ENCODE results near the gene MICB. TPM values are rescaled to one million over a fixed set of nuclear protein-coding genes. Genes with fewer than 3 reads are reported as not detected.
A peak's percentile ranks its signal among the peaks of the same experiment; 100 is the strongest.

Gene MICB
- total RNA-seq, 2 donors from 2014 or later = 34.9 to 37.4 TPM

- Mint-ChIP-seq H3K4me1 (ENCODE audit: low read depth in 2 of 2) (peaks cover 83 to 90% of the 10 kb centered on the region in 2 donors), H3K4me3 (peak overlapping the region; percentile 56), H3K27ac (peak overlapping the region; percentile 99), H3K27me3 (no peaks in the 10 kb centered on the region), H3K9me3 (no peaks in the 10 kb centered on the region), H3K36me3 (peaks cover 23% of the 10 kb centered on the region)
- ATAC-seq = no peak
- DNase-seq (ENCODE audit: low spot score) = no peak
These were observed 31.5 kb upstream of the MICB start for GRCh38 chr6:31466466-31466865.

DNA sequence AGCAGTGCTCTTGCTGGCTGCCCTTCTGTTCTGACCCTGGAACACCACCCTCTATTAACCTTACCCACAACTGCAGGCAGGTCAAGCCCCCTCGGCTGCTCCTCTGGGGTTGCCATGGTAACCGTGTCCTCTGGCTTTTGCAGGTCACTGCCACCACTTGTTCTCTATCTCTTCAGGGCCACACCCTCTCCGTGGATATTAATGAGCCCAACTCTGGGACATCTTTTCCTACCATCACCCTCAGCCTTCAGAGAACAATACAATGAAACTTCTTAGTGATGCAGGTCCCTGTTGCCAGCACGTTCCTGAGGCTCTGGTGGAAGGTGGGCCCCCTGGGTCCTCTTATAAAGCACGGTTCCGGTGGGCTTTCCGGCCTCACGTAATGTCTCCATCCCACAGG, 30.8 kb upstream of the MICB start:
- Mint-ChIP-seq H3K4me1 (ENCODE audit: low read depth in 2 of 2) (peaks cover 86 to 88% of the 10 kb centered on the region in 2 donors), H3K4me3 (peak overlapping the region; percentile 56), H3K27me3 (no peaks in the 10 kb centered on the region), H3K27ac (peak overlapping the region in 1 of 2 donors; percentile 99), H3K9me3 (no peaks in the 10 kb centered on the region), H3K36me3 (peaks cover 23% of the 10 kb centered on the region)
- DNase-seq (ENCODE audit: low spot score) (no peak), ATAC-seq (no peak)

DNA sequence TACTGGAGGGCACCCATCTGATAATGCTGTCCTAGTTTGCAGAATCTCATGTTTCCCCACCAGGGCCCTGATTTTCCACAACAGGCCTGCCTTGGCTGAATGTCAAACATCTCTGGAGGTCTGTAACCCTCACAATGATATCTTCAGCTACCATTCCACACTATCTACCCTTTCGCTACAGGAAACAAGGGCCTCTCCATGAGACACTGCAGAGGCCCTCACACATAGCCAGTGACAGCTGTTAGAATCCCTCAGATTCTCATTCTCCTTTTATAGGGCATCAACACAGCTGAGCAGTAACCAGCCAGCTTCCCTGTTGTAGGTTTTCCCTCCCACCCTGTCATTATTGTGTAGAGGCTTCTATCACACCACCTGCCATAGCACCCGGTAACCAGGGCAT, 29.6 kb upstream of the MICB start:
- no peaks in the 10 kb centered on the region for H3K27me3 Mint-ChIP-seq
- H3K27ac Mint-ChIP-seq = no peak overlapping the region
- ATAC-seq (no peak), DNase-seq (ENCODE audit: low spot score) (no peak)
- H3K36me3 Mint-ChIP-seq = peaks cover 19% of the 10 kb centered on the region
- H3K4me3 Mint-ChIP-seq = no peak overlapping the region
- no peaks in the 10 kb centered on the region for H3K9me3 Mint-ChIP-seq
- H3K4me1 Mint-ChIP-seq (ENCODE audit: low read depth in 2 of 2) = peaks cover 80 to 82% of the 10 kb centered on the region in 2 donors

DNA sequence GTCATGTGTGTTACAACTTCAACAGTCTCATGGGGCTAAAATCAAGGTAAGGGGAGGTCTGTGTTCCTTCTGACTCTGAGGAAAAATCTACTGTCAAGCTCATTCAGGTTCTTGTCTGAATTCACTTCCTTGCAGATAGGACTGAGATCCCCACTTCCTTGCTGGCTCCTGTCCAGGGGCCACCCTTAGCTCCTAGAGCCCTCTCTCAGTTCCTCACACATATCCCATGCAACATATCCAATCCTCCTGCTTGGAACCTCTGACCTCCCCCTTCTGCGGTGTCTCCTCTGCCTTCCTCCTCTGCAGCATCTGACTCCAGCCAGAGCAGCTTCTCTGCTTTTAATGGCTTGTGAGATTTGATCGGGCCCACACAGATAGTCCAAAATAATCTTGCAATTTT, 27.1 kb upstream of the MICB start:
- Mint-ChIP-seq H3K27me3 (no peaks in the 10 kb centered on the region), H3K36me3 (no peaks in the 10 kb centered on the region), H3K9me3 (no peaks in the 10 kb centered on the region), H3K27ac (peak overlapping the region; percentile 47 to 56), H3K4me1 (ENCODE audit: low read depth in 2 of 2) (peaks cover 78 to 81% of the 10 kb centered on the region in 2 donors), H3K4me3 (no peak overlapping the region)
- no peak for DNase-seq (ENCODE audit: low spot score)
- ATAC-seq = no peak

DNA sequence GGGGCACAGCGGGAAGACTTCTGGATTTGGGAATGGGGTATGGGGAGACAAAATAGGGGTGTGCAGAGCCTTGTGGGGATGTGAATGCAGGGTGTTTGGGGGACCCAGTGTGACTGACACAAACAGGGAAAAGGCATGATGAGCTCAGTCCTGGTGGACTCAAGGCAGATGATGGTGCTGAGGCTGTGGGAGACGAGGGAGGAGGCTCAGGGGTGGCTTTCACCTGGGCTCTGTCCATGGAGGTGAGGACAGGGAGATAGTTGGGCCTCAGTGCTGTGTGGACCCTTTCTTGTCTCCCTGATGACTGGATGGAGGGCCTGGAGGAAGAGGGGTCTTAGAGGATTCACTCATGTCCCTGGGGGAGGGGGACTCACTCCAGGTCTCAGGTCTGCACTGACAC, 26.2 kb upstream of the MICB start:
- Mint-ChIP-seq H3K4me3 (no peak overlapping the region), H3K4me1 (ENCODE audit: low read depth in 2 of 2) (peaks cover 69 to 74% of the 10 kb centered on the region in 2 donors), H3K9me3 (no peaks in the 10 kb centered on the region), H3K36me3 (no peaks in the 10 kb centered on the region), H3K27me3 (no peaks in the 10 kb centered on the region), H3K27ac (peak overlapping the region; percentile 47 to 56)
- ATAC-seq (no peak), DNase-seq (ENCODE audit: low spot score) (no peak)

DNA sequence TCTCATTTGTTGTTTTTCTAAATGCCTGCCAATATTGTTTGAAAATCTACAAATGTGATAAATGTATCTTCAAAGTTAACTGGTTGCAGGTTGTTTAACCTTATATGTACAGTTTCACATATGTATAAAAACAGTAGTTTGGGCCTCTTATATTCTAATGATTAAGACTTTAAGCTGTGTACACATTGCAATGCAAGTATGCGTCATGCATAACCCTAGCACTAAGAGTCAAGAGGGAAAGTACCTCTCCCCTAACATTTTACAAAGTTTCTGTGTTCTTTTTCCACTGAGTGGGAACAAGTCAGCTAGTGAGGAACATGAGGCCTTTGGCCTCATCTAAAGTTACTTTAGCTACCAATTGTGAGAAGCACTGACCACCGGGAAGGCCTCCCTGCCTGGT, 25.7 kb upstream of the MICB start:
- H3K36me3 Mint-ChIP-seq = no peaks in the 10 kb centered on the region
- H3K9me3 Mint-ChIP-seq = no peaks in the 10 kb centered on the region
- no peak overlapping the region for H3K27ac Mint-ChIP-seq
- DNase-seq (ENCODE audit: low spot score) (no peak), ATAC-seq (no peak)
- no peak overlapping the region for H3K4me3 Mint-ChIP-seq
- H3K27me3 Mint-ChIP-seq = no peaks in the 10 kb centered on the region
- H3K4me1 Mint-ChIP-seq (ENCODE audit: low read depth in 2 of 2) = peaks cover 63 to 68% of the 10 kb centered on the region in 2 donors

DNA sequence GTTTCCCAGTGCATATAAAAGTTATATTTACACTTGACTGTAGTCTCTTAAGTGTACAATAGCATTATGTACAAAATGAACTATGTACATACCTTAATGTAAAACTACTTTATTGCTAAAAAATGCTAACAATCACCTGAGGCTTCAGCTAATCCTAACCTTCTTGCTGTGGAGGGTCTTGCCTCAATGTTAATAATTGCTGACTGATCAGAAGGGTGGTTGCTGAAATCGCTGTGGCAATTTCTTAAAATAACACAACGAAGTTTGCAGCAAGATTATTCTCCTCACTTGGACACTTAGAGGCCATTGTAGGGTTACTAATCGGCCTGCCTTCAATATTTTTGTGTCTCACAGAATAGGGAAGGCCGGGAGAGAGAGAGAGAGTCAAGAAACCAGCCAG, 24.7 kb upstream of the MICB start:
- DNase-seq (ENCODE audit: low spot score) = no peak
- ATAC-seq = no peak
- H3K4me3 Mint-ChIP-seq = no peak overlapping the region
- peaks cover 57 to 59% of the 10 kb centered on the region in 2 donors for H3K4me1 Mint-ChIP-seq (ENCODE audit: low read depth in 2 of 2)
- H3K9me3 Mint-ChIP-seq = no peaks in the 10 kb centered on the region
- no peaks in the 10 kb centered on the region for H3K27me3 Mint-ChIP-seq
- H3K36me3 Mint-ChIP-seq = no peaks in the 10 kb centered on the region
- peak overlapping the region; percentile 12 to 40 for H3K27ac Mint-ChIP-seq

- DNase-seq (ENCODE audit: low spot score) (no peak), ATAC-seq (no peak)
- H3K4me3 Mint-ChIP-seq = no peak overlapping the region
- H3K27me3 Mint-ChIP-seq = no peaks in the 10 kb centered on the region
- H3K36me3 Mint-ChIP-seq = no peaks in the 10 kb centered on the region
- peaks cover 55 to 56% of the 10 kb centered on the region in 2 donors for H3K4me1 Mint-ChIP-seq (ENCODE audit: low read depth in 2 of 2)
- peak overlapping the region in 1 of 2 donors; percentile 40 for H3K27ac Mint-ChIP-seq
- H3K9me3 Mint-ChIP-seq = no peaks in the 10 kb centered on the region
These were observed 23.9 kb upstream of the MICB start for GRCh38 chr6:31473780-31474761.

- Mint-ChIP-seq H3K4me3 (no peak overlapping the region), H3K9me3 (no peaks in the 10 kb centered on the region), H3K27ac (no peak overlapping the region), H3K4me1 (ENCODE audit: low read depth in 2 of 2) (peaks cover 48 to 50% of the 10 kb centered on the region in 2 donors), H3K36me3 (no peaks in the 10 kb centered on the region), H3K27me3 (no peaks in the 10 kb centered on the region)
- DNase-seq (ENCODE audit: low spot score) (no peak), ATAC-seq (peak in 1 of 2 donors; percentile 40)
These were observed 23.1 kb upstream of the MICB start for GRCh38 chr6:31474871-31475286.

GRCh38 chr6:31476515-31477139, 21.3 kb upstream of the MICB start:
- ATAC-seq = no peak
- no peak overlapping the region for H3K27ac Mint-ChIP-seq
- H3K4me1 Mint-ChIP-seq (ENCODE audit: low read depth in 2 of 2) = peaks cover 30 to 35% of the 10 kb centered on the region in 2 donors
- DNase-seq (ENCODE audit: low spot score) = no peak
- H3K27me3 Mint-ChIP-seq = no peaks in the 10 kb centered on the region
- H3K9me3 Mint-ChIP-seq = no peaks in the 10 kb centered on the region
- H3K36me3 Mint-ChIP-seq = no peaks in the 10 kb centered on the region
- no peak overlapping the region for H3K4me3 Mint-ChIP-seq

DNA sequence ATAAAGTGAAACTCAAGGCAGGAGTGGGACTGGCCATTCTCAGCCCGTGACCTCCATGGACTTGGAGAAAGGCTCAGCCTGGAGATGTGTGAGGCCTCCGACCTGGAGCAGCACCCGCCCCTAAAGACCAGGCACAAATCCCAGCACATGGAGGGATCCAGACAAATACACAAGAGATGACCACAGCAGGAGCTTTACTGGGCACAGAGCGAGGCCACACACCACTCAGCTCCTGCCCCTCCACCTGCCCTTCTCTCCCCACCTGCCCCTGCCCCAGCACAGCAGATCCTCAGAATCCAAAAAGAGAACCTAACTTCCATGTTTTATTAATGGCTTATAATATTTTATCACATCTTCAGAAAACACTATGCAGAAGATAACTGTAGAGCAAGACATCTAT, 20.4 kb upstream of the MICB start:
- no peaks in the 10 kb centered on the region for H3K9me3 Mint-ChIP-seq
- DNase-seq (ENCODE audit: low spot score) (no peak), ATAC-seq (no peak)
- no peaks in the 10 kb centered on the region for H3K27me3 Mint-ChIP-seq
- H3K4me1 Mint-ChIP-seq (ENCODE audit: low read depth in 2 of 2) = peaks cover 24 to 32% of the 10 kb centered on the region in 2 donors
- H3K27ac Mint-ChIP-seq = peak overlapping the region in 1 of 2 donors; percentile 39
- H3K4me3 Mint-ChIP-seq = no peak overlapping the region
- H3K36me3 Mint-ChIP-seq = no peaks in the 10 kb centered on the region

GRCh38 chr6:31478186-31478950, 19.6 kb upstream of the MICB start:
- no peak for DNase-seq (ENCODE audit: low spot score)

DNA sequence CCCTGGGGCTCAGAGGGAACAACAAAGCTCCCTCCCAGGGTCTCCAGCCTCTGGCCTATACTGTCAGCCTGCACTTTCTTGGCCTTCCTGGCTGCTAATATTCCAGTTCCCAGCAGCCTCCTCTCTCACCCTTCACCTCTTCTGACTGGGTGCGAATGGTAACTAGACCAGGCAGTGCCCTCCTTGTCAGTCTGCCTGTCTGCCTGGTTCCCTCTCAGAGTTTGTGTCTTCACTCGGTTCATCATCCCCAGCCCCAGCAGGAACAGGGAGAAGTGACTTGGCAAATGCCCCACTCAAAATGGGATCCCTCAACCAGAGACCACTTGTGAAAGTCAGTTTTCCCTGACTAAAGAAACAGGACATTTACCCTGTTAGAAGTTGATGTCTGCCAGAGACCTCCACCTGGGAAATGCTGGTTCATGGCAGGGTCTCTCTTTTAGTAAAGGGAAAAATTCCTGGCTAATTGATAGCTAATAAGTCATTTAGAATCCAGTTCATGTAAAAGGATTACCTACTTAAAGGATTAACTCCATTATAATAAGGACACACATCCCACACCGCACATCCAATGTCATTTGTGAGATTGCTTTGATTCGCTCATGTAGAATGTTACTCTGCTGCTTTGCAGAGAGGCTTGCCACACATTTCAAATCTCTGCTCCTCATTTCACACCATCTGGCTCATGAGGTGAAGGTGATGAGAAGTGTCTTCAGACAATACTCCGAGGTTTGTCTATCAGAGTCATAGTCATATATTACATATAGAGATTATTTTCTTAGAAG, 18.6 kb upstream of the MICB start:
- H3K36me3 Mint-ChIP-seq = no peaks in the 10 kb centered on the region
- ATAC-seq (no peak), DNase-seq (ENCODE audit: low spot score) (no peak)
- H3K27ac Mint-ChIP-seq = no peak overlapping the region
- peaks cover 10 to 20% of the 10 kb centered on the region in 2 donors for H3K4me1 Mint-ChIP-seq (ENCODE audit: low read depth in 2 of 2)
- no peaks in the 10 kb centered on the region for H3K9me3 Mint-ChIP-seq
- no peak overlapping the region for H3K4me3 Mint-ChIP-seq
- H3K27me3 Mint-ChIP-seq = no peaks in the 10 kb centered on the region

More at GRCh38 chr6:31478186-31478950, 19.6 kb upstream of the MICB start:
- no peaks in the 10 kb centered on the region for H3K36me3 Mint-ChIP-seq
- no peak overlapping the region for H3K4me3 Mint-ChIP-seq
- no peak for ATAC-seq
- H3K27me3 Mint-ChIP-seq = no peaks in the 10 kb centered on the region
- H3K4me1 Mint-ChIP-seq (ENCODE audit: low read depth in 2 of 2) = peaks cover 19 to 28% of the 10 kb centered on the region in 2 donors
- H3K9me3 Mint-ChIP-seq = no peaks in the 10 kb centered on the region
- H3K27ac Mint-ChIP-seq = no peak overlapping the region
